HTERT RPE-1 (cell line): Measurements from ENCODE around the gene C18orf63.
"Not testable (repeated sequence)": the region's sequence is repeated elsewhere in the genome, so short reads cannot be mapped to it uniquely, and the experiment has no call there.

Source experiments
- in situ Hi-C: fragments of 300-500 bp; cut with MboI; formaldehyde crosslinking; loops from 4 replicates; pipeline ENCODE4 v1.14.3; 2020; ENCODE audit warnings: low sequenced_read_pairs

The C18orf63 gene

DNA sequence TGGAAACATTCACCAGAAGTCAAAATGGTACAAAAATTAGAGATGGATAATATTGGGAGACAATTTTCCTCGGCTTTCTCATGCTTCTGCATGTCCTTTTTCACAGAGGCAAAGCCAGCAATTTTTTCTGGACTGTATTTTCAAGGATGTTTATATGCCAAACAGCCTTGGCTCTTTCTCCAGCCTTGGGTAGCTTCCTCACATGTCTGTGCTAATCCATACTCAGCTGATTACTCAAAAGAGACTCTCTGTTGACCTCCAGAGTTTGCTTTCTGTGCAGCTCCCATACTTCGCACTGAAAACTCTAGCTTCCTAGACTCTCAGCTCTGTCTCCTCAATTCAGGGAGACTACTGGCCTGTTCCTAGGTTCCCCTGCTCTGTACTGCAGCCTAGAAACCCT is 10.6 kb downstream of the C18orf63 start:
- in situ Hi-C loops: no loop called here

- in situ Hi-C loops: not testable (repeated sequence)
These were observed 11.2 kb downstream of the C18orf63 start for GRCh38 chr18:74326791-74327190.

DNA sequence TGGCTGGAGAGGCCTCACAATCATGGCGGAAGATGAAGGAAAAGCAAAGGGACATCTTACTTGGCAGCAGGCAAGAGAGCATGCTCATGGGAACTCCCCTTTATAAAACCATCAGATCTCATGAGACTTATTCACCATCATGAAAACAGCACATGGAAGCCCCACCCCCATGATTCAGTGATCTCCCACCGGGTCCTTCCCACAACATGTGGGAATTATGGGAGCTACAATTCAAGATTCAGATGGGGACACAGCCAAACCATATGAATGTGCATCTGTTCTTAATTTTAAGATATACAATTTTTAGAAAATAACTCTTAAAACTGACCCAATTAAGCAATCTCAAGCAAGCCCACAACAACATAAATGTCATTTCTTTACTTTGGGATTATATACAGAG is 12.6 kb downstream of the C18orf63 start:
- in situ Hi-C loops: no loop called here

DNA sequence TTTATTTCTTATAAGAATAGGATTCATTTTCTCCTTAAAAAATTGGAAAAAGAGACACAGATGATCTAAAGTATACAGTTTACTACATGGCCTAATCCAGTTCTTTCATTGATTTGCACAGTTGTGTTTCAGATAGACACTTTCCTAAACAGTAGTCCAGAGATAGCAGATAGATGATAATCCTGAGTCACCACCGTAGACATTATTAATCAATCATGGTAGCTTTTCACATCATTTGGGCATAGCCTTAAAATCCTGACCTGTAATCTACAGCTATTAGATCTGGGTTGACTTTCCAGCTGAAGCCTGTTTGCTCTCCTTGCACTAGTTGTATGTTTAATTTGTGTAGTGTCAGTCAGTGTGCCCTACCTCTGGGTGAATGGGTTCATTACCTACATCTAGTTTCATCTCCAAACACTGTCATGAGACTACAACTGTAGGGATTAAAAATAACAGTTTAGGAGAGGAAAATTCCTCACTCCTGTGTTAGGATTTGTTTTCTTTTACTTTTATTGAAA is 14.1 kb downstream of the C18orf63 start:
- in situ Hi-C loops: no loop called here

DNA sequence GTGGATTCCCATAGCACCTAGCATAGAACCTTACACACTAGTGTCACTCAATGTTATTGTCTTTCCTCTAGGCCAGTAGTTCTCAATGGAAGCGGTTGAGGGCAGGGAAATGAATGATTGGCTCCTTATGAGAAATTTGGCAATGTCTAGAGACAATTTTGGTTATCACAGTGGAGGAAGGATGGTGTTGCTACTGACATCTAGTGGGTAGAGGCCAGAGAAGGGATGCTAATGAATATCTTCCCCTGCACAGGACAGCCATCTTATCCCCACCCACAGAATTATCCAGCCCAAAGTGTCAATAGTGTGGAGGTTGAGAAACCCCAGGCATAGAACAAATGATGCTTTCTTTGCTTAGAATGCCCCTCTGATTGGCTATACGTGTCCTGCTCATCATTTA is 15.8 kb downstream of the C18orf63 start:
- in situ Hi-C loops: no loop called here

DNA sequence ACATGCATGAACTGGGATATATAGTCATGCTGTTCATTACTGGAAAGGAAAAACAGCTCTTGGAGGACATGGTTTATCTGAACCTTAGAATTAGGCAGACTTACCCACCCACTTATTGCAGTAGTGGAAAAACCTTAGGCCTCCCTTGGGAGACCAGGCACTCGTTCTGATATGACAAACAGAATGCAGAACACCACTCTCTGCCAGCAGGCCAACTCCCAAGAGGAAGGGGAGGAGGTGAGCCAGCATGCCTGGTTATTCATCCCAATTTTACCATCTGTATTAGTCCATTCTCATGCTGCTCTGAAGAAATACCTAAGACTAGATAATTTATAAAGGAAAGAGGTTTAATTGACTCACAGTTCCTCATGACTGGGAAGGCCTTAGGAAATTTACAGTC is 17.5 kb downstream of the C18orf63 start:
- in situ Hi-C loops: no loop called here

GRCh38 chr18:74334242-74334893 is 18.7 kb downstream of the C18orf63 start:
- in situ Hi-C loops: no loop called here

DNA sequence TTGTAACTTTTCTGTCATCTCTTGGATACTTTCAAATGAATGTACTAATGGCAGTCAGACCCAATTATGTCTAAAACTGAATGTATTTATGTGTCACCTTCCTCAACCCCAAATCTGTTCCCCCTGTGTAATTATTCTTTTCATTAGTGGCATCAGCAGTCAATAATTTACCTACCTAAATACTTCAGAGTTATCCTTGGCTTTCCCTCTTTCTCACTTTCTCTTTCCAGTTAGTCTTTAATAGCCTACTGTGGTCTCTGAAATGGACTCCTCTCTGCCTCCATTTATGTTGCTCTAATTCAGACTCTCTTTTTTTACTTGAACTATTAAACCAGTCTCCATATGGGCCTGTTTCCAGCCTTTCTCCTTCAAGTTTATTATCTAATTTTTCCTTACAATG is 21.0 kb downstream of the C18orf63 start:
- in situ Hi-C loops: no loop called here

- in situ Hi-C loops: no loop called here
These were observed 21.7 kb downstream of the C18orf63 start for GRCh38 chr18:74337155-74337911.

GRCh38 chr18:74337912-74338309 is 22.3 kb downstream of the C18orf63 start:
- in situ Hi-C loops: no loop called here

GRCh38 chr18:74342416-74343043 is 26.9 kb downstream of the C18orf63 start:
- in situ Hi-C loops: no loop called here

- in situ Hi-C loops: no loop called here
These were observed 30.6 kb downstream of the C18orf63 start for GRCh38 chr18:74346206-74346605.

DNA sequence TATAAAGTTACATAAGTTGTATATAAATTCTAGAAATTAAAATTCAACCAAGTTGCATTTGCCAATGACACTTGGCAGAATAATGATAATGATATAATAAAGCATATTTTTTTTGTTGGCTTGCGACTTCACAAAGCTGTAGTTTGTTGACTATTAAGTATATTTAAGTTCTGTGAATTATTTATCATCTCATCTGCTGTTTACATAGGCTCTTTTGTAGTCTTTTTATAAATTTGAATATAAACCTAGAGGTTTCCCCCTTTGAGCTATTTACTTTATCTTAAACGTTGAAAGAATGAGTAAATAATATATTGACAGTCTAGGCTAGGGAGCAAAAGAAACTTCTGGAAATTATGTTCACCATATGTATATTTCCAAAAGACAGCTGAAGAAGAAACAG is 32.9 kb downstream of the C18orf63 start:
- in situ Hi-C loops: no loop called here

GRCh38 chr18:74351354-74351753 is 35.7 kb downstream of the C18orf63 start:
- in situ Hi-C loops: no loop called here

GRCh38 chr18:74353169-74353775 is 37.6 kb downstream of the C18orf63 start:
- in situ Hi-C loops: no loop called here

DNA sequence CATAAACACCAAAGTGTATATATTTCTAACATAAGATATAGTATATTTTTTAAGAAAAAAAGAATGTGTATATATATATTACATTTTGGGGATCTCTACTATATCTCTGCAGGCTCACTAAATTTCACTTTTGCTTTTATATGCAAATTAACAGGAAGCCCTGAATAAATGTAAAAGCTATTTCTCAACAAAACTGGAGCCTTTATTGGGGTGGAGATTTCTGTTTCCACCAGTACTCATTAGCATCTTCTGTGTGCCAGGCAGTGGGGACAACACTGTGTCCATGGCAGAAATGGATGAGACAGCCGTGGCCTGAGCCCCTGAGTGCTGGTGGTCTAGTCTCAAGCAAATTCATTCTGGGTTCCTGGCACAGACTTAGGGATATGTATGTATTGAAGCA is 41.3 kb downstream of the C18orf63 start:
- in situ Hi-C loops: no loop called here

- in situ Hi-C loops: no loop called here
These were observed 45.4 kb downstream of the C18orf63 start for GRCh38 chr18:74360852-74361655.

- in situ Hi-C loops: no loop called here
These were observed 52.3 kb downstream of the C18orf63 start for GRCh38 chr18:74367905-74368304.

DNA sequence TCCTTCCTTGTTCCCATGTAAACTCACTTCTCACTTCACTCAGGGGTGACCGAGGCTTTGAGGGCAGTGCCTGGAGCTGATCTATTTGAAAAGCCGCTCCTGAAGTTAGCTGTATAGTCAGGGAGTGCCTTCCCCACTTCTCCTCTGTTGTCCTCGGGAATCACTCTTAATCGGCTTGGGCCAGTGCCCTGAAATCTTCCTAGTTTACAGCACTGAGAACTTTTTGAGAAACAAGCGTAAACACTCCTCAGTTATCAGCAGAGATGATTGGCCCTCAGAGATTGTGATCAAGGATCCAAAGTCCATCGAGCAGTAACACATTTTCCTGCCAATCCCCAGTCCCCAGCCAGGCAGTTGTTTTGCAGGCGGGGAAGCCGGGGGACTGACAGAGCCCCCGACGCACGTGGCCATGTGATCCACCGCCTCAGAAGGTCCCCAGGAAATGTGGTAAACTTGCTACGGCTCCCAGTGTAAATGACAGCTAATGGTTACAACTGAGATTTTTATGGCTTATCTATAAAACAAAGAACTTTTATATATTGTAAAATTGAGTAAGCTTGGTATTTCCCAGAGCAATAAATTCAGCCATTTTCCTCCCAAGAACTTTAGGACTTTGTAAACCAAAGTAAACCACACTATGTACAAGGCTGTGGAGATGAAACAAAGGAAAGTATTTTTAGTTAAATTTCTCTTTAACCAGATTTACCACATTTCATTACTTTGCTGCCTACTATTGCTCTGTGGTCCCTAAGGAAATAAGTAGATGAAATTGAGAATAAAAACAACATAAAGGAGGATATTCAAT is 53.5 kb downstream of the C18orf63 start:
- in situ Hi-C loops: no loop called here

GRCh38 chr18:74370115-74370514 is 54.5 kb downstream of the C18orf63 start:
- in situ Hi-C loops: no loop called here
